WTC11 (cell line): ENCODE measurements around the gene FAM200B. TPM values are rescaled to one million over a fixed set of nuclear protein-coding genes. Genes with fewer than 3 reads are reported as not detected.

ENCODE experiments used
- ATAC-seq: fragments of 200-7000 bp; cut with Tn5 transposase; 2 replicates; pipeline ENCODE4 v1.10.0; 2021; ENCODE audit warnings: mild to moderate bottlenecking, moderate library complexity
- CTCF ChIA-PET: fragments of 300-600 bp; sonication (Branson Sonifier 250); formaldehyde crosslinking; loops from one replicate; lab custom pipeline; 2021; ENCODE audit warnings: antibody characterized with exemption; lab: Charles Lee
- POLR2A ChIA-PET: fragments of 350-600 bp; sonication (Branson Sonifier 250); formaldehyde crosslinking; loops from one replicate; lab custom pipeline; 2021; ENCODE audit warnings: antibody characterized with exemption; lab: Charles Lee
- DNase-seq: peaks from one replicate; pipeline ENCODE4 v3.0.0; 2021; ENCODE audit warnings: low spot score
- H3K27ac Mint-ChIP-seq: 2 replicates; pipeline ENCODE4 v1.8.0; 2021; ENCODE audit warnings: mixed read lengths
- H3K27me3 Mint-ChIP-seq: 2 replicates; pipeline ENCODE4 v1.8.0; 2021; ENCODE audit warnings: low read depth, mild to moderate bottlenecking, moderate library complexity, mixed read lengths
- H3K36me3 Mint-ChIP-seq: 2 replicates; pipeline ENCODE4 v1.8.0; 2021; ENCODE audit warnings: mixed read lengths
- H3K4me1 Mint-ChIP-seq: 2 replicates; pipeline ENCODE4 v1.8.0; 2022; ENCODE audit warnings: mixed read lengths
- H3K4me3 Mint-ChIP-seq: 2 replicates; pipeline ENCODE4 v1.8.0; 2021; ENCODE audit warnings: mild to moderate bottlenecking, moderate library complexity, mixed read lengths
- H3K9me3 Mint-ChIP-seq: 2 replicates; pipeline ENCODE4 v1.8.0; 2021; ENCODE audit warnings: mixed read lengths
- AFF4 ChIP-seq: sonication (generic); formaldehyde crosslinking; IDR thresholded peaks from 2 replicates; pipeline ENCODE4 v1.8.1; 2023; ENCODE audit warnings: mild to moderate bottlenecking, missing genetic modification reagents, borderline replicate concordance
- E2F1 ChIP-seq: sonication (generic); formaldehyde crosslinking; IDR thresholded peaks from 2 replicates; pipeline ENCODE4 v1.8.0; 2022; ENCODE audit warnings: mild to moderate bottlenecking, missing genetic modification reagents
- E2F4 ChIP-seq: sonication (generic); formaldehyde crosslinking; IDR thresholded peaks from 2 replicates; pipeline ENCODE4 v1.8.1; 2022; ENCODE audit warnings: low read depth, mild to moderate bottlenecking, moderate library complexity, missing genetic modification reagents, borderline replicate concordance
- ETV6 ChIP-seq: sonication (generic); formaldehyde crosslinking; IDR thresholded peaks from 2 replicates; pipeline ENCODE4 v1.8.1; 2022; ENCODE audit warnings: mild to moderate bottlenecking, missing genetic modification reagents
- FOXJ3 ChIP-seq: sonication (generic); formaldehyde crosslinking; IDR thresholded peaks from 2 replicates; pipeline ENCODE4 v1.9.0; 2021; ENCODE audit warnings: missing genetic modification reagents, mild to moderate bottlenecking, borderline replicate concordance
- FOXP4 ChIP-seq: sonication (generic); formaldehyde crosslinking; IDR thresholded peaks from 2 replicates; pipeline ENCODE4 v1.8.0; 2022; ENCODE audit warnings: mild to moderate bottlenecking, missing genetic modification reagents
- HMGXB4 ChIP-seq: sonication (generic); formaldehyde crosslinking; IDR thresholded peaks from 2 replicates; pipeline ENCODE4 v1.8.1; 2023; ENCODE audit warnings: mild to moderate bottlenecking, moderate library complexity, missing genetic modification reagents
- IRF1 ChIP-seq: sonication (generic); formaldehyde crosslinking; IDR thresholded peaks from 2 replicates; pipeline ENCODE4 v1.8.0; 2023; ENCODE audit warnings: missing genetic modification reagents
- IRF2 ChIP-seq: sonication (generic); formaldehyde crosslinking; IDR thresholded peaks from 2 replicates; pipeline ENCODE4 v1.8.0; 2022; ENCODE audit warnings: low read depth, missing genetic modification reagents, borderline replicate concordance
- NFYB ChIP-seq: sonication (generic); formaldehyde crosslinking; conservative IDR thresholded peaks from 2 replicates; pipeline ENCODE4 v1.8.0; 2022; ENCODE audit warnings: low read depth, missing genetic modification reagents
- PRDM15 ChIP-seq: sonication (generic); formaldehyde crosslinking; IDR thresholded peaks from 2 replicates; pipeline ENCODE4 v1.8.0; 2022; ENCODE audit warnings: missing genetic modification reagents
- SMAD3 ChIP-seq: sonication (generic); formaldehyde crosslinking; IDR thresholded peaks from 2 replicates; pipeline ENCODE4 v1.8.0; 2022; ENCODE audit warnings: missing genetic modification reagents, mild to moderate bottlenecking, borderline replicate concordance
- ZNF121 ChIP-seq: sonication (generic); formaldehyde crosslinking; IDR thresholded peaks from 2 replicates; pipeline ENCODE4 v1.8.0; 2023; ENCODE audit warnings: missing genetic modification reagents
- ZNF138 ChIP-seq: sonication (generic); formaldehyde crosslinking; conservative IDR thresholded peaks from 2 replicates; pipeline ENCODE4 v1.8.1; 2022; ENCODE audit warnings: mild to moderate bottlenecking, moderate library complexity, missing genetic modification reagents
- ZNF219 ChIP-seq: sonication (generic); formaldehyde crosslinking; IDR thresholded peaks from 2 replicates; pipeline ENCODE4 v1.8.0; 2023; ENCODE audit warnings: missing genetic modification reagents, mild to moderate bottlenecking, borderline replicate concordance
- ZNF232 ChIP-seq: sonication (generic); formaldehyde crosslinking; IDR thresholded peaks from 2 replicates; pipeline ENCODE4 v1.8.0; 2022; ENCODE audit warnings: mild to moderate bottlenecking, missing genetic modification reagents
- ZNF281 ChIP-seq: sonication (generic); formaldehyde crosslinking; IDR thresholded peaks from 2 replicates; pipeline ENCODE4 v1.8.0; 2023; ENCODE audit warnings: mild to moderate bottlenecking, missing genetic modification reagents
- ZNF317 ChIP-seq: sonication (generic); formaldehyde crosslinking; IDR thresholded peaks from 2 replicates; pipeline ENCODE4 v1.8.1; 2023; ENCODE audit warnings: low read depth, mild to moderate bottlenecking, moderate library complexity, missing genetic modification reagents, borderline replicate concordance
- total RNA-seq: library from RNA; stranded (reverse); gene quantifications from 3 replicates; pipeline ENCODE4 v1.2.3, GENCODE V29; 2021

Gene FAM200B
- total RNA-seq, 1 experiment from 2014 or later = 28.4 TPM

- CTCF ChIA-PET = interaction anchor here (0.6 to 0.7 kb wide), 2 partner anchors 108 to 465 kb away, joined by 3 read pairs; no protein-coding TSS in a partner anchor
- Mint-ChIP-seq H3K4me1 (peaks cover 39% of the 10 kb centered on the region), H3K4me3 (no peak overlapping the region), H3K27ac (no peak overlapping the region), H3K27me3 (no peaks in the 10 kb centered on the region), H3K36me3 (peaks cover 13% of the 10 kb centered on the region), H3K9me3 (no peaks in the 10 kb centered on the region)
- POLR2A ChIA-PET = no interaction called here
- ATAC-seq = no peak
- no peak for DNase-seq
- no peak for TF ChIP-seq AFF4 (CRISPR knock-in tag)
- no peak for TF ChIP-seq HMGXB4 (CRISPR knock-in tag)
- TF ChIP-seq ETV6 (CRISPR knock-in tag) = no peak
- TF ChIP-seq PRDM15 = no peak
- no peak for TF ChIP-seq SMAD3
- no peak for TF ChIP-seq E2F4 (CRISPR knock-in tag)
- TF ChIP-seq E2F1 = no peak
- no peak for TF ChIP-seq IRF1
- TF ChIP-seq ZNF138 = no peak
- no peak for TF ChIP-seq NFYB
- no peak for TF ChIP-seq IRF2 (CRISPR knock-in tag)
- no peak for TF ChIP-seq ZNF317 (CRISPR knock-in tag)
These were observed 5.6 kb upstream of the FAM200B start for GRCh38 chr4:15676039-15676438.

- ChIA-PET POLR2A (no interaction called here), CTCF (no interaction called here)
- no peak for ATAC-seq
- H3K4me1 Mint-ChIP-seq = peaks cover 39% of the 10 kb centered on the region
- H3K27ac Mint-ChIP-seq = no peak overlapping the region
- DNase-seq = no peak
- H3K4me3 Mint-ChIP-seq = no peak overlapping the region; the same call in 1 of the 2 replicates
- peaks cover 7% of the 10 kb centered on the region for H3K36me3 Mint-ChIP-seq
- no peaks in the 10 kb centered on the region for H3K27me3 Mint-ChIP-seq
- H3K9me3 Mint-ChIP-seq = no peaks in the 10 kb centered on the region
- TF ChIP-seq ZNF219 (CRISPR knock-in tag) (no peak), ZNF232 (CRISPR knock-in tag) (no peak), FOXP4 (no peak), ZNF281 (no peak), ZNF121 (no peak), FOXJ3 (CRISPR knock-in tag) (no peak)
These were observed 4.7 kb upstream of the FAM200B start for GRCh38 chr4:15676899-15677298.
